ENCODE results near the gene OR11L1. TPM values are rescaled to one million over a fixed set of nuclear protein-coding genes. Genes with fewer than 3 reads are reported as not detected.

Gene OR11L1
- total RNA-seq, 1 donor from 2014 or later: not detected

DNA sequence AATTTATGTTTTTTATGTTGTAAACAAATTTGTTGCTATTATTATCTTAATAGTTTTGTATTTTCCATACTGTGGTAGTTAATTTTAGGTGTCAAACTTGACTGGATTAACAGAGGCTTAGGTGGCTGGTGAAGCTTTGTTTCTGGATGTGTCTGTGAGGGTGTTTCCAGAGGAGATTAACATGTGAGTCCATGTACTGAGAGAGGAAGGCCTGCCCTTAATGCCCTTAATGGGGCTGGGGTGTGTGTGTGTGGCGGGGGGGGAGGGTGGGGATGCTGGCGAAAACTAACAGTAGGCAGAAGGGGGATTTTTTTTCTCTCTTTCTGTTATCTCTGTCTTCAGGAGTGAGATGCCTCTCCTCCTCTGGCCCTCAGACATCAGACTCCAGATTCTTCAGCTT, 19.6 kb downstream of the OR11L1 start:
- H3K36me3 Mint-ChIP-seq (ENCODE audit: low read depth, unreplicated experiment): no peaks in the 10 kb centered on the region
- H3K4me2 ChIP-seq (ENCODE audit: low read length): no peak overlapping the region
- H2AFZ ChIP-seq (ENCODE audit: low read depth, low read length): no peak overlapping the region
- no peak overlapping the region for H3K27ac ChIP-seq (ENCODE audit: low read depth, low read length)
- no peaks in the 10 kb centered on the region for H3K79me2 ChIP-seq (ENCODE audit: insufficient read depth, low read length)
- DNase-seq (ENCODE audit: low read depth): no peak
- no peaks in the 10 kb centered on the region for H3K9me3 ChIP-seq (ENCODE audit: insufficient read depth, low read depth, low read length)
- no peaks in the 10 kb centered on the region for H3K4me1 ChIP-seq (ENCODE audit: insufficient read depth, low read length)
- no peaks in the 10 kb centered on the region for H3K36me3 ChIP-seq (ENCODE audit: insufficient read depth, low read length)
- no peak overlapping the region for H3K27ac Mint-ChIP-seq (ENCODE audit: unreplicated experiment)
- no peaks in the 10 kb centered on the region for H4K20me1 ChIP-seq (ENCODE audit: insufficient read depth, low read length)
- H3K9ac ChIP-seq (ENCODE audit: low read length): no peak overlapping the region
- H3K4me3 ChIP-seq (ENCODE audit: insufficient read depth, low read depth, low read length): no peak overlapping the region
- FAIRE-seq: no peak
- H3K9me3 Mint-ChIP-seq (ENCODE audit: unreplicated experiment): no peaks in the 10 kb centered on the region
- H3K27me3 ChIP-seq (ENCODE audit: insufficient read depth, low read length): no peaks in the 10 kb centered on the region
- H3K4me3 Mint-ChIP-seq (ENCODE audit: unreplicated experiment): no peak overlapping the region
- TF ChIP-seq EZH2 (IDR thresholded peaks at IDR 0.05; ENCODE audit: insufficient read depth, low read length): no peak
- TF ChIP-seq, protein P1, sequence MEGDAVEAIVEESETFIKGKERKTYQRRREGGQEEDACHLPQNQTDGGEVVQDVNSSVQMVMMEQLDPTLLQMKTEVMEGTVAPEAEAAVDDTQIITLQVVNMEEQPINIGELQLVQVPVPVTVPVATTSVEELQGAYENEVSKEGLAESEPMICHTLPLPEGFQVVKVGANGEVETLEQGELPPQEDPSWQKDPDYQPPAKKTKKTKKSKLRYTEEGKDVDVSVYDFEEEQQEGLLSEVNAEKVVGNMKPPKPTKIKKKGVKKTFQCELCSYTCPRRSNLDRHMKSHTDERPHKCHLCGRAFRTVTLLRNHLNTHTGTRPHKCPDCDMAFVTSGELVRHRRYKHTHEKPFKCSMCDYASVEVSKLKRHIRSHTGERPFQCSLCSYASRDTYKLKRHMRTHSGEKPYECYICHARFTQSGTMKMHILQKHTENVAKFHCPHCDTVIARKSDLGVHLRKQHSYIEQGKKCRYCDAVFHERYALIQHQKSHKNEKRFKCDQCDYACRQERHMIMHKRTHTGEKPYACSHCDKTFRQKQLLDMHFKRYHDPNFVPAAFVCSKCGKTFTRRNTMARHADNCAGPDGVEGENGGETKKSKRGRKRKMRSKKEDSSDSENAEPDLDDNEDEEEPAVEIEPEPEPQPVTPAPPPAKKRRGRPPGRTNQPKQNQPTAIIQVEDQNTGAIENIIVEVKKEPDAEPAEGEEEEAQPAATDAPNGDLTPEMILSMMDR (IDR thresholded peaks at IDR 0.05; ENCODE audit: insufficient read depth, low read depth, low read length): no peak
- no peaks in the 10 kb centered on the region for H3K27me3 Mint-ChIP-seq (ENCODE audit: low read depth, unreplicated experiment)
- no peaks in the 10 kb centered on the region for H3K4me1 Mint-ChIP-seq (ENCODE audit: low read depth, unreplicated experiment)

DNA sequence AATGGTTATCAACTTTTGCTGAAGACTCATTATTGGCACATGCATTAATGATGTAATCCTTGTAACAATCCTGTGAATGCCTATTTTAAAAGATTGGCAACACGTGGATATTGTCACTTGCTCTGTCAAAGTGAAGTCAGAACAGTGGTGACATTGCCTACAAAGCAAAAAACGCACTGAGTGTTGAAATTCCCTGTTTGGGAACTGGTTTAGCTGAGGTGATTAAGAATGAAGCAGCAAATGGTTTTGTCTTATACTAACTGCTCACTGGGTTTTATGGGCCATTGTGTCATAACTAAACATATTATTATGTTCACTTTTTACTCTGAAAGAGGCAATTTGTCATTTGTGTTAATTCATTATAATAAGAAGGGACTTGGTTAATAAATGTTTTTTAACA, 29.1 kb downstream of the OR11L1 start:
- Histone ChIP-seq H3K36me3 (ENCODE audit: insufficient read depth, low read length) (no peaks in the 10 kb centered on the region), H3K4me3 (ENCODE audit: insufficient read depth, low read depth, low read length) (no peak overlapping the region), H3K4me1 (ENCODE audit: insufficient read depth, low read length) (no peaks in the 10 kb centered on the region), H3K79me2 (ENCODE audit: insufficient read depth, low read length) (no peaks in the 10 kb centered on the region), H4K20me1 (ENCODE audit: insufficient read depth, low read length) (no peaks in the 10 kb centered on the region), H3K9me3 (ENCODE audit: insufficient read depth, low read depth, low read length) (no peaks in the 10 kb centered on the region), H3K27me3 (ENCODE audit: insufficient read depth, low read length) (no peaks in the 10 kb centered on the region), H3K9ac (ENCODE audit: low read length) (no peak overlapping the region), H2AFZ (ENCODE audit: low read depth, low read length) (no peak overlapping the region), H3K27ac (ENCODE audit: low read depth, low read length) (no peak overlapping the region), H3K4me2 (ENCODE audit: low read length) (no peak overlapping the region)
- Mint-ChIP-seq H3K9me3 (ENCODE audit: unreplicated experiment) (no peaks in the 10 kb centered on the region), H3K36me3 (ENCODE audit: low read depth, unreplicated experiment) (no peaks in the 10 kb centered on the region), H3K27me3 (ENCODE audit: low read depth, unreplicated experiment) (no peaks in the 10 kb centered on the region), H3K27ac (ENCODE audit: unreplicated experiment) (no peak overlapping the region), H3K4me1 (ENCODE audit: low read depth, unreplicated experiment) (no peaks in the 10 kb centered on the region), H3K4me3 (ENCODE audit: unreplicated experiment) (no peak overlapping the region)
- DNase-seq (ENCODE audit: low read depth) (no peak), FAIRE-seq (no peak)
- TF ChIP-seq, protein P1 (IDR thresholded peaks at IDR 0.05; ENCODE audit: insufficient read depth, low read depth, low read length): no peak
- TF ChIP-seq EZH2 (IDR thresholded peaks at IDR 0.05; ENCODE audit: insufficient read depth, low read length): no peak

GRCh38 chr1:247797518-247797917, 44.2 kb downstream of the OR11L1 start:
- no peak overlapping the region for H3K4me2 ChIP-seq (ENCODE audit: low read length)
- Mint-ChIP-seq H3K36me3 (ENCODE audit: low read depth, unreplicated experiment) (no peaks in the 10 kb centered on the region), H3K27me3 (ENCODE audit: low read depth, unreplicated experiment) (no peaks in the 10 kb centered on the region), H3K4me3 (ENCODE audit: unreplicated experiment) (no peak overlapping the region), H3K9me3 (ENCODE audit: unreplicated experiment) (peaks cover 6% of the 10 kb centered on the region), H3K27ac (ENCODE audit: unreplicated experiment) (no peak overlapping the region), H3K4me1 (ENCODE audit: low read depth, unreplicated experiment) (no peaks in the 10 kb centered on the region)
- no peaks in the 10 kb centered on the region for H3K9me3 ChIP-seq (ENCODE audit: insufficient read depth, low read depth, low read length)
- no peaks in the 10 kb centered on the region for H3K79me2 ChIP-seq (ENCODE audit: insufficient read depth, low read length)
- no peaks in the 10 kb centered on the region for H3K27me3 ChIP-seq (ENCODE audit: insufficient read depth, low read length)
- no peaks in the 10 kb centered on the region for H3K36me3 ChIP-seq (ENCODE audit: insufficient read depth, low read length)
- H4K20me1 ChIP-seq (ENCODE audit: insufficient read depth, low read length): no peaks in the 10 kb centered on the region
- no peak overlapping the region for H3K9ac ChIP-seq (ENCODE audit: low read length)
- no peak overlapping the region for H3K4me3 ChIP-seq (ENCODE audit: insufficient read depth, low read depth, low read length)
- H3K4me1 ChIP-seq (ENCODE audit: insufficient read depth, low read length): no peaks in the 10 kb centered on the region
- no peak overlapping the region for H3K27ac ChIP-seq (ENCODE audit: low read depth, low read length)
- FAIRE-seq: no peak
- no peak overlapping the region for H2AFZ ChIP-seq (ENCODE audit: low read depth, low read length)
- no peak for DNase-seq (ENCODE audit: low read depth)
- no peak for TF ChIP-seq EZH2 (IDR thresholded peaks at IDR 0.05; ENCODE audit: insufficient read depth, low read length)
- TF ChIP-seq, protein P1 (IDR thresholded peaks at IDR 0.05; ENCODE audit: insufficient read depth, low read depth, low read length): no peak

Other genes with a start within 250 kb of the OR11L1 start
- gene OR2G3, start 236.3 kb downstream of the OR11L1 start, total RNA-seq: not detected in 2 replicates
- not detected in 2 replicates for gene OR13G1, start 162.2 kb downstream of the OR11L1 start, total RNA-seq
- not detected in 2 replicates for gene OR6F1, start 125.2 kb downstream of the OR11L1 start, total RNA-seq
- not detected in 2 replicates for gene OR14K1, start 103.3 kb downstream of the OR11L1 start, total RNA-seq
- not detected in 2 replicates for gene OR14A2, start 93.8 kb downstream of the OR11L1 start, total RNA-seq
- gene OR1C1, start 81.3 kb downstream of the OR11L1 start, total RNA-seq: not detected in 2 replicates
- gene OR14A16, start 17.8 kb downstream of the OR11L1 start, total RNA-seq: not detected in 2 replicates
- gene TRIM58, start 15.3 kb upstream of the OR11L1 start, total RNA-seq: 20.6 and 31.0 TPM in 2 replicates
- 4.0 and 5.9 TPM in 2 replicates for gene OR2W3, start 53.7 kb upstream of the OR11L1 start, total RNA-seq
- gene OR2T8, start 78.4 kb upstream of the OR11L1 start, total RNA-seq: not detected in 2 replicates
- not detected in 2 replicates for gene OR2AJ1, start 83.0 kb upstream of the OR11L1 start, total RNA-seq
- gene OR2L8, start 107.0 kb upstream of the OR11L1 start, total RNA-seq: not detected in 2 replicates
- gene OR2AK2, start 123.3 kb upstream of the OR11L1 start, total RNA-seq: not detected in 2 replicates
- gene OR2L5, start 171.8 kb upstream of the OR11L1 start, total RNA-seq: not detected in 2 replicates
- not detected in 2 replicates for gene OR2L2, start 188.2 kb upstream of the OR11L1 start, total RNA-seq
- not detected in 2 replicates for gene OR2L3, start 204.9 kb upstream of the OR11L1 start, total RNA-seq